GM12865 (cell line): ENCODE results near the gene C2CD4C.
"Not testable (repeated sequence)": the region's sequence is repeated elsewhere in the genome, so short reads cannot be mapped to it uniquely, and the experiment has no call there.

Source experiments
- DNase-seq: peaks from one replicate; pipeline ENCODE4 v3.0.0; 2010; ENCODE audit warnings: low read depth
- H3K4me3 ChIP-seq: 2 replicates; pipeline ENCODE4 v1.5.1; 2011; ENCODE audit warnings: mild to moderate bottlenecking, low read depth, low read length, control low read depth
- CTCF ChIP-seq: IDR thresholded peaks from 2 replicates; pipeline ENCODE4 v1.5.1; 2011; ENCODE audit warnings: low read length, control low read depth, low read depth, inconsistent platforms; ENCODE audit not compliant: insufficient read depth; ENCODE audit errors: missing control alignments

The C2CD4C gene

GRCh38 chr19:412356-413355 lies 3.7 kb upstream of the C2CD4C start:
- no peak for TF ChIP-seq CTCF
- no peak for DNase-seq
- no peak overlapping the region for H3K4me3 ChIP-seq

GRCh38 chr19:411723-412355 lies 2.9 kb upstream of the C2CD4C start:
- no peak for TF ChIP-seq CTCF
- no peak overlapping the region for H3K4me3 ChIP-seq
- DNase-seq = no peak

- DNase-seq, H3K4me3 ChIP-seq: not testable (repeated sequence)
Observed at GRCh38 chr19:411121-411722, 2.3 kb upstream of the C2CD4C start.

- H3K4me3 ChIP-seq = no peak overlapping the region
- TF ChIP-seq CTCF = no peak
Observed at GRCh38 chr19:410243-410781, 1.4 kb upstream of the C2CD4C start.

GRCh38 chr19:409516-410242 lies 732 bp upstream of the C2CD4C start:
- no peak for TF ChIP-seq CTCF
- H3K4me3 ChIP-seq = no peak overlapping the region
- DNase-seq = no peak

More at GRCh38 chr19:410243-410781, 1.4 kb upstream of the C2CD4C start:
- no peak for DNase-seq

GRCh38 chr19:408441-408901 lies 476 bp downstream of the C2CD4C start:
- TF ChIP-seq CTCF = no peak
- no peak for DNase-seq
- no peak overlapping the region for H3K4me3 ChIP-seq
